Measurements from ENCODE around the gene PLCB1.

DNA sequence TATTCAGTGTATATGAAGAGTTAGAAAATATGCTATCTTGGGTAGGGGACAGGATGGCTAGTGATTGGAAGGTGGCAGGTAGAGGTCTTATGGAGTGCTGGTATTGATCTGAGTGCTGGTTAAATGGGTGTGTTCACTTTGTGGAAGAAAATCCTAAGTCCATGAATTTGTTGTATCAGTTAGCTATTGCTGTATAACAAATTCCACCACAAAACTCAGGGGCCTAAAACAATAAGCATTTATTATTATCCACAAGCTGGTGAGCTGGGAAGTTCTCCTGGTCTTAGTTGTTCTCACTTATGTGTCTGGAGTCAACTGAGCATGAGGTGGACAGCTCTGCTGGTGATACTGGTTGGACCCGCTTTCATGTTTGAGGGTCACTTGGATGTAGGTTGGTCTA, 724.6 kb downstream of the PLCB1 start:
- TF ChIP-seq, protein P1, sequence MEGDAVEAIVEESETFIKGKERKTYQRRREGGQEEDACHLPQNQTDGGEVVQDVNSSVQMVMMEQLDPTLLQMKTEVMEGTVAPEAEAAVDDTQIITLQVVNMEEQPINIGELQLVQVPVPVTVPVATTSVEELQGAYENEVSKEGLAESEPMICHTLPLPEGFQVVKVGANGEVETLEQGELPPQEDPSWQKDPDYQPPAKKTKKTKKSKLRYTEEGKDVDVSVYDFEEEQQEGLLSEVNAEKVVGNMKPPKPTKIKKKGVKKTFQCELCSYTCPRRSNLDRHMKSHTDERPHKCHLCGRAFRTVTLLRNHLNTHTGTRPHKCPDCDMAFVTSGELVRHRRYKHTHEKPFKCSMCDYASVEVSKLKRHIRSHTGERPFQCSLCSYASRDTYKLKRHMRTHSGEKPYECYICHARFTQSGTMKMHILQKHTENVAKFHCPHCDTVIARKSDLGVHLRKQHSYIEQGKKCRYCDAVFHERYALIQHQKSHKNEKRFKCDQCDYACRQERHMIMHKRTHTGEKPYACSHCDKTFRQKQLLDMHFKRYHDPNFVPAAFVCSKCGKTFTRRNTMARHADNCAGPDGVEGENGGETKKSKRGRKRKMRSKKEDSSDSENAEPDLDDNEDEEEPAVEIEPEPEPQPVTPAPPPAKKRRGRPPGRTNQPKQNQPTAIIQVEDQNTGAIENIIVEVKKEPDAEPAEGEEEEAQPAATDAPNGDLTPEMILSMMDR (conservative IDR thresholded peaks at IDR 0.05; ENCODE audit: low read depth, low read length): no peak
- TF ChIP-seq EZH2 (IDR thresholded peaks at IDR 0.05; ENCODE audit: borderline replicate concordance, low read depth, low read length, poor library complexity, severe bottlenecking): no peak
